ENCODE measurements around the gene MISP.

Gene MISP

DNA sequence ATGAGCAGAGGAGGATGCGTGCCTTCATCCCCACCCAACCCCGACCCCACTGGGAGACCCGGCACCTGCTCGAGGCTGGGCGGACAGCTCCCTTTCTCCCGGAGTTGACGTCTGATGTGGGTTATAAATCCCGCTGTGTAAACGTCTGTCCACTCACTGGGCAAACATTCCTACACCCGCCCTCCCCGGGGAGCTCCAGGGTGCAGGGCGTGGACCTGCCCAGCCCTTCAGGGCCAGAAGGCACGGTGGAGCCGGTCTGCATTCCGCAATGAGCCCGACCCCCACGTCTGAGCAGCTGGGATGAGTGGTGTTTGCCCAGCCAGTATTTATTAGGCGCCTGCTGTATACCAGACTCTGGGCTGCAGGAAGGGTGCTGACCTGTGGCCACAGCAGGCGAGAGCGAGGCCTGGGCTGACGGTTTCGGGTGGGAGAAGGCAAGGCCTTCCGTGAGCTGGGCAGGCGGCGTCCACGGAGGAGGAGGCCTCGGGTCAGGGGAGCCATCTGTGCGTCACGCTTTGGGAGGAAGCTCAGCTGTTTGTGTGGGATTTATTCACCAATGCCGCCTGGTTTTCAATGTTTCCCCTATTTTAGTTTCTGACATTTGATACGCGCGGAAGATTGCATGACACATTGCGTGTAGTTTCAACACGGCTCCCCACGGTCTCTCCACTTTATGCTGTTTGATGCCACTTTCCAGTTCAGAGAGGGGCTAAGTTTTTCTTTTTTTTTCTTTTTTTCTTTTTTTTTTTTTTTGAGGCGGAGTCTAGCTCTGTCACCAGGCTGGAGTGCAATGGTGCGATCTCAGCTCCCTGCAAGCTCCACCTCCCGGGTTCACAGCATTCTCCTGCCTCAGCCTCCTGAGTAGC lies 2.0 kb downstream of the MISP start:
- peak; percentile 71 for TF ChIP-seq NFIC (IDR thresholded peaks at IDR 0.05)
- 0 out of 2 replicates have a peak, but pooled peaks have one; percentile 3 for TF ChIP-seq EGR1 (IDR thresholded peaks at IDR 0.05)
- peak; percentile 5; the same call in 1 of the 2 replicates for TF ChIP-seq RAD21 (IDR thresholded peaks at IDR 0.05; ENCODE audit: low read depth)
- TF ChIP-seq CEBPB (IDR thresholded peaks at IDR 0.05), result peak; percentile 67
- no peak; the same call in 1 of the 2 replicates for TF ChIP-seq TAF1 (IDR thresholded peaks at IDR 0.05; ENCODE audit: low read depth)
- TF ChIP-seq, protein P1, sequence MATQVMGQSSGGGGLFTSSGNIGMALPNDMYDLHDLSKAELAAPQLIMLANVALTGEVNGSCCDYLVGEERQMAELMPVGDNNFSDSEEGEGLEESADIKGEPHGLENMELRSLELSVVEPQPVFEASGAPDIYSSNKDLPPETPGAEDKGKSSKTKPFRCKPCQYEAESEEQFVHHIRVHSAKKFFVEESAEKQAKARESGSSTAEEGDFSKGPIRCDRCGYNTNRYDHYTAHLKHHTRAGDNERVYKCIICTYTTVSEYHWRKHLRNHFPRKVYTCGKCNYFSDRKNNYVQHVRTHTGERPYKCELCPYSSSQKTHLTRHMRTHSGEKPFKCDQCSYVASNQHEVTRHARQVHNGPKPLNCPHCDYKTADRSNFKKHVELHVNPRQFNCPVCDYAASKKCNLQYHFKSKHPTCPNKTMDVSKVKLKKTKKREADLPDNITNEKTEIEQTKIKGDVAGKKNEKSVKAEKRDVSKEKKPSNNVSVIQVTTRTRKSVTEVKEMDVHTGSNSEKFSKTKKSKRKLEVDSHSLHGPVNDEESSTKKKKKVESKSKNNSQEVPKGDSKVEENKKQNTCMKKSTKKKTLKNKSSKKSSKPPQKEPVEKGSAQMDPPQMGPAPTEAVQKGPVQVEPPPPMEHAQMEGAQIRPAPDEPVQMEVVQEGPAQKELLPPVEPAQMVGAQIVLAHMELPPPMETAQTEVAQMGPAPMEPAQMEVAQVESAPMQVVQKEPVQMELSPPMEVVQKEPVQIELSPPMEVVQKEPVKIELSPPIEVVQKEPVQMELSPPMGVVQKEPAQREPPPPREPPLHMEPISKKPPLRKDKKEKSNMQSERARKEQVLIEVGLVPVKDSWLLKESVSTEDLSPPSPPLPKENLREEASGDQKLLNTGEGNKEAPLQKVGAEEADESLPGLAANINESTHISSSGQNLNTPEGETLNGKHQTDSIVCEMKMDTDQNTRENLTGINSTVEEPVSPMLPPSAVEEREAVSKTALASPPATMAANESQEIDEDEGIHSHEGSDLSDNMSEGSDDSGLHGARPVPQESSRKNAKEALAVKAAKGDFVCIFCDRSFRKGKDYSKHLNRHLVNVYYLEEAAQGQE (IDR thresholded peaks at IDR 0.05; ENCODE audit: low read depth), result peak; percentile 27; the same call in 1 of the 2 replicates
- TF ChIP-seq, protein P2, sequence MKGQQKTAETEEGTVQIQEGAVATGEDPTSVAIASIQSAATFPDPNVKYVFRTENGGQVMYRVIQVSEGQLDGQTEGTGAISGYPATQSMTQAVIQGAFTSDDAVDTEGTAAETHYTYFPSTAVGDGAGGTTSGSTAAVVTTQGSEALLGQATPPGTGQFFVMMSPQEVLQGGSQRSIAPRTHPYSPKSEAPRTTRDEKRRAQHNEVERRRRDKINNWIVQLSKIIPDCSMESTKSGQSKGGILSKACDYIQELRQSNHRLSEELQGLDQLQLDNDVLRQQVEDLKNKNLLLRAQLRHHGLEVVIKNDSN (IDR thresholded peaks at IDR 0.05), result no peak
- peak; percentile 96 for TF ChIP-seq EP300 (IDR thresholded peaks at IDR 0.05; ENCODE audit: borderline replicate concordance)
- TF ChIP-seq TEAD4 (IDR thresholded peaks at IDR 0.05), result peak; percentile 96
- TF ChIP-seq FOXM1 (IDR thresholded peaks at IDR 0.05; ENCODE audit: borderline replicate concordance, low read depth), result peak; percentile 81; the same call in 1 of the 2 replicates
- TF ChIP-seq, protein P3, sequence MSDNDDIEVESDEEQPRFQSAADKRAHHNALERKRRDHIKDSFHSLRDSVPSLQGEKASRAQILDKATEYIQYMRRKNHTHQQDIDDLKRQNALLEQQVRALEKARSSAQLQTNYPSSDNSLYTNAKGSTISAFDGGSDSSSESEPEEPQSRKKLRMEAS (IDR thresholded peaks at IDR 0.05), result peak; percentile 57; the same call in 1 of the 2 replicates
- 0 out of 2 replicates have a peak, but pooled peaks have one; percentile 9 for TF ChIP-seq CREB1 (IDR thresholded peaks at IDR 0.05; ENCODE audit: low read depth)
- TF ChIP-seq YY1 (IDR thresholded peaks at IDR 0.05; ENCODE audit: low read depth), result no peak
- peak; percentile 47; the same call in 1 of the 2 replicates for TF ChIP-seq ZBTB7A (IDR thresholded peaks at IDR 0.05; ENCODE audit: low read depth)
- peak; percentile 98 for TF ChIP-seq TCF12 (IDR thresholded peaks at IDR 0.05; ENCODE audit: low read depth)

DNA sequence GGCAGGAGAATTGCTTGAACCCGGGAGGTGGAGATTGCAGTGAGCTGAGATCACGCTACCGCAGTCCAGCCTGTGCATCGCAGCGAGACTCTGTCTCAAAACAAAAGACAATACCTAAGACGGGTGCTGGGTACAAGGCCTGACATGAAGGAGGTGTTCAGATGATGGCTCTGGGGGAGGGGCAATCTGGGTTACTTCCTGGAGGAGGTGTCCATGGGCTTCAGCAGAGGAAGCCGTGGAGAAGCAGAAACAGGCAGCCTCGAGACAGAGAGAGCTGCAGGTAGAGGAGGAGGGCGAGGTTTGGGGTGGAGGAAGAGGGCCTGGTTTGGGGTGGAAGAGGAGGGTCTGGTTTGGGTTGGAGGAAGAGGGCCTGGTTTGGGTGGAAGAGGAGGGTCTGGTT lies 3.6 kb downstream of the MISP start:
- TF ChIP-seq FOXM1 (IDR thresholded peaks at IDR 0.05; ENCODE audit: borderline replicate concordance, low read depth) (no peak), NFIC (IDR thresholded peaks at IDR 0.05) (no peak), YY1 (IDR thresholded peaks at IDR 0.05; ENCODE audit: low read depth) (no peak), RAD21 (IDR thresholded peaks at IDR 0.05; ENCODE audit: low read depth) (no peak), EGR1 (IDR thresholded peaks at IDR 0.05) (no peak)
- TF ChIP-seq, protein P2 (IDR thresholded peaks at IDR 0.05), result no peak

DNA sequence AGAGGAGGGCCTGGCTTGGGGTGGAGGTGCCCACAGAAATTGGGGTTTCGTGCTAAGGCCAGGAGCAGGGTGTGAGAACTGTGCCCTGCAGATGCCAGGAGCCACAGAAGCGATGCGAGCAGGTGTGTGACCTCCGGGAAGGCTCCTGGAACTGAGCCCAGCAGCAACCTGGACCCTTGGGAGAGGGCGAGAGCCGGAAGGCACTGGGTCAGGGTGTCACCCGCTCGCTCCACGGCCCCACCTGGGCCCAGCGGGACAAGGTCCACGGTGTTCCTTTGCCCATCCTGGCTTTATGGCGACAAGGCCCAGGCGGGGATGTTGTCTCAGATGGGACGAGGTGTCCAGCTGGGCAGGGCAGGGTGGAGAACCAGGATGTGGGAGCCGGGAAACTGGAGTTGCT lies 4.2 kb downstream of the MISP start:
- TF ChIP-seq TAF1 (IDR thresholded peaks at IDR 0.05; ENCODE audit: low read depth) (no peak), EGR1 (IDR thresholded peaks at IDR 0.05) (no peak), CEBPB (IDR thresholded peaks at IDR 0.05) (no peak), NFIC (IDR thresholded peaks at IDR 0.05) (no peak), YY1 (IDR thresholded peaks at IDR 0.05; ENCODE audit: low read depth) (no peak), CREB1 (IDR thresholded peaks at IDR 0.05; ENCODE audit: low read depth) (no peak), FOXM1 (IDR thresholded peaks at IDR 0.05; ENCODE audit: borderline replicate concordance, low read depth) (no peak), TEAD4 (IDR thresholded peaks at IDR 0.05) (no peak), RAD21 (IDR thresholded peaks at IDR 0.05; ENCODE audit: low read depth) (no peak), EP300 (IDR thresholded peaks at IDR 0.05; ENCODE audit: borderline replicate concordance) (no peak), ZBTB7A (IDR thresholded peaks at IDR 0.05; ENCODE audit: low read depth) (no peak)
- TF ChIP-seq, protein P1 (IDR thresholded peaks at IDR 0.05; ENCODE audit: low read depth), result no peak

DNA sequence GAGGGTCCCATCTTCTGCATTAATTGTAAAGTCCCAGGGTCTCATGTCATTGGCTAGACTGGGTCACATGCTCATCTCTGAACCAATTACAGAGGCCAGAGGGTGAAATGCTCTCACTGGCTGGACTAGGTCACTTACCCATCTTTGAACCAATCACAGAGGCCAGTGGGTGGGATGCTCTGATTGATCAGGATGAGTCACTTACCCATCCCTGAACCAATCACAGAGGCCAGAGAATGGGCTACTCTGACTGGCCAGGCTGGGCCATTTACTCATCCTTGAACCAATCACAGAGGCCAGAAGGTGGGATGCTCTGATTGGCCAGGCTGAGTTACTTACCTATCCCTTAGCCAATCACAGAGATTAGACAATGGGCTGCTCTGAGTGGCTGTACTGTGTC lies 5.3 kb downstream of the MISP start:
- TF ChIP-seq, protein P2 (IDR thresholded peaks at IDR 0.05), result peak; percentile 89
- no peak for TF ChIP-seq CEBPB (IDR thresholded peaks at IDR 0.05)

DNA sequence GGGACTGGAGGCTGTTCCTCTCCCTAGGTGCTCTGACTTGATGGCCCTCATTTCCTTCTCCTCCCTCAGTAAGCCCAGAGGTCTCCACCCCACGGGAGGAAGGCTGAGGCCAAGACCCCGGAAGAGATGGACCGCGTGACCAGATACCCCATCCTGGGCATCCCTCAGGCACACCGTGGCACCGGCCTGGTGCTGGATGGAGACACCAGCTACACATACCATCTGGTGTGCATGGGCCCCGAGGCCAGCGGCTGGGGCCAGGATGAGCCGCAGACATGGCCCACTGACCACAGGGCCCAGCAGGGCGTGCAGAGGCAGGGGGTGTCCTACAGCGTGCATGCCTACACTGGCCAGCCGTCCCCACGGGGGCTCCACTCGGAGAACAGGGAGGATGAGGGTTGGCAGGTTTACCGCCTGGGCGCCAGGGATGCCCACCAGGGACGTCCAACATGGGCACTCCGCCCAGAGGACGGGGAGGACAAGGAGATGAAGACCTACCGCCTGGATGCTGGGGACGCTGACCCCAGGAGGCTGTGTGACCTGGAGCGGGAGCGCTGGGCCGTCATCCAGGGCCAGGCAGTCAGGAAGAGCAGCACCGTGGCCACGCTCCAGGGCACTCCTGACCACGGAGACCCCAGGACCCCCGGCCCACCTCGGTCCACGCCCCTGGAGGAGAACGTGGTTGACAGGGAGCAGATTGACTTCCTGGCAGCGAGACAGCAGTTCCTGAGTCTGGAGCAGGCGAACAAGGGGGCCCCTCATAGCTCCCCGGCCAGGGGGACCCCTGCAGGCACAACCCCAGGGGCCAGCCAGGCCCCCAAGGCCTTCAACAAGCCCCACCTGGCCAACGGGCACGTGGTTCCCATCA lies 6.1 kb downstream of the MISP start:
- TF ChIP-seq FOXM1 (IDR thresholded peaks at IDR 0.05; ENCODE audit: borderline replicate concordance, low read depth), result no peak
- TF ChIP-seq TEAD4 (IDR thresholded peaks at IDR 0.05), result no peak
- TF ChIP-seq CREB1 (IDR thresholded peaks at IDR 0.05; ENCODE audit: low read depth), result no peak
- no peak for TF ChIP-seq NFIC (IDR thresholded peaks at IDR 0.05)
- no peak for TF ChIP-seq RAD21 (IDR thresholded peaks at IDR 0.05; ENCODE audit: low read depth)
- TF ChIP-seq YY1 (IDR thresholded peaks at IDR 0.05; ENCODE audit: low read depth), result no peak
- no peak for TF ChIP-seq TCF12 (IDR thresholded peaks at IDR 0.05; ENCODE audit: low read depth)
- TF ChIP-seq TAF1 (IDR thresholded peaks at IDR 0.05; ENCODE audit: low read depth), result no peak
- TF ChIP-seq, protein P2 (IDR thresholded peaks at IDR 0.05), result no peak
- TF ChIP-seq CEBPB (IDR thresholded peaks at IDR 0.05), result no peak
- TF ChIP-seq, protein P3 (IDR thresholded peaks at IDR 0.05), result no peak
- no peak; the same call in 1 of the 2 replicates for TF ChIP-seq ZBTB7A (IDR thresholded peaks at IDR 0.05; ENCODE audit: low read depth)
- TF ChIP-seq EGR1 (IDR thresholded peaks at IDR 0.05), result no peak
- TF ChIP-seq EP300 (IDR thresholded peaks at IDR 0.05; ENCODE audit: borderline replicate concordance), result no peak
- TF ChIP-seq, protein P1 (IDR thresholded peaks at IDR 0.05; ENCODE audit: low read depth), result no peak
